DMS153 (cell line): ENCODE results near the gene IL16.
"Not testable (repeated sequence)": the region's sequence is repeated elsewhere in the genome, so short reads cannot be mapped to it uniquely, and the experiment has no call there.

Experiments
- DNase-seq: peaks from one replicate; lab custom pipeline; 2025; lab: John Stamatoyannopoulos, UW

Gene IL16

GRCh38 chr15:81196576-81197254, at the start of gene IL16:
Gene IL16 (plus strand): TSS chr15:81196879. CDS start chr15:81225400, 28,521 bp downstream.
- DNase-seq: no peak

GRCh38 chr15:81151389-81151788, 45.3 kb upstream of the IL16 start:
- no peak for DNase-seq

- DNase-seq: no peak
Observed at GRCh38 chr15:81152339-81152738, 44.3 kb upstream of the IL16 start.

GRCh38 chr15:81152799-81153198, 43.9 kb upstream of the IL16 start:
- DNase-seq: no peak

GRCh38 chr15:81155375-81156218, 41.1 kb upstream of the IL16 start:
- peak; percentile 8 for DNase-seq

- DNase-seq: no peak
Observed at GRCh38 chr15:81156324-81156723, 40.4 kb upstream of the IL16 start.

GRCh38 chr15:81157195-81157938, 39.3 kb upstream of the IL16 start:
- DNase-seq: no peak

GRCh38 chr15:81157939-81158223, 38.8 kb upstream of the IL16 start:
- DNase-seq: no peak

- DNase-seq: not testable (repeated sequence)
Observed at GRCh38 chr15:81158561-81158960, 38.1 kb upstream of the IL16 start.

GRCh38 chr15:81160312-81161159, 36.1 kb upstream of the IL16 start:
- DNase-seq: peak; percentile 71

GRCh38 chr15:81161160-81161673, 35.5 kb upstream of the IL16 start:
- DNase-seq: no peak

- DNase-seq: no peak
Observed at GRCh38 chr15:81161851-81162250, 34.8 kb upstream of the IL16 start.

GRCh38 chr15:81163961-81164800, 32.5 kb upstream of the IL16 start:
- no peak for DNase-seq

GRCh38 chr15:81165535-81165934, 31.1 kb upstream of the IL16 start:
- no peak for DNase-seq

GRCh38 chr15:81166636-81167305, 29.9 kb upstream of the IL16 start:
- no peak for DNase-seq

- DNase-seq: no peak
Observed at GRCh38 chr15:81168131-81168526, 28.6 kb upstream of the IL16 start.

- no peak for DNase-seq
Observed at GRCh38 chr15:81168644-81169043, 28.0 kb upstream of the IL16 start.

GRCh38 chr15:81170511-81170910, 26.2 kb upstream of the IL16 start:
- DNase-seq: no peak

- DNase-seq: no peak
Observed at GRCh38 chr15:81171286-81171685, 25.4 kb upstream of the IL16 start.

GRCh38 chr15:81174125-81174791, 22.4 kb upstream of the IL16 start:
- DNase-seq: no peak
